Measurements from ENCODE around the gene ZNF565.

Gene ZNF565

DNA sequence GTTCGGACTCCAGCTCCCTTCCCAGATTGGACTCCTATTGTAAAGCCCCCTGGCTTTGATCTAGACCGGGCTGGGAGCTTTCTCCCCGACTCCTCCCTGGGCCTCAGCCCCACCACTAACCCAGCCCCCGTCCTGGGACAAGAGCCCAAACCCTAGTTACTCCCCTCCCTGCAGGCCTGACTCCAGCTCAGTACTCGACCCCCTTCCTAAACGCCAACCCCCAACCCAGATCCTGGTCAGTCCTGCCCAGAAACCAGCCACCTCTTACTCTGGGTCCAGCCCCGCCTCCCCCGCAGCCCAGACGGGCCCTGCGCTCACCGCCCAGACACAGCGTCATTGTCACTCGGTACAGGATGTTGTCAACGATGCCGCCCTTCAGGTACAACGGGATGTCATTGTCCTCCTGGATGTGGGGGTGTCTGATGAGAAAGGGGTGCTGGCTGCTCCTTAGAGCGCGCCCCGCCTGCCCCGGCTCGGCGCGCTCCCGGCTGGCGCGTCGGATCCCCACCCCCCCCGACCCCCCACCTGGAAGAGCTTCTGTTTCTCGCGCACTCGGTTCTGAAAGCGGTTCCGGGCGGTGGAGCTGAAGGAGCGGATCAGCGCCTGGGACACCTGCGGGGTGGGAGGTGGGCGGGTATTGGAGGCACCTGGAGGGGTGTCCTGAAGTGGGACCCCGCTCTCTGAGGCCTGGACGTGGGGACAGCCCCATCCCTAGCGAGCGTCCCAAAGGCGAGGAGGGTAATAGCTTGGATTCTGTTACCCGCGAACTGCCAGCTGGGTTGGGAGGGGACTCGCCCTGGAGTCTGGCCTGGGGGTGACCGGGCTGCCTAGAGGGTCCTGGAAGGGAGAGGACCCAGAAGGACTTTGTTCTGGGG is 63.1 kb downstream of the ZNF565 start:
- Histone ChIP-seq H3K27ac (ENCODE audit: poor library complexity, severe bottlenecking) (no peak overlapping the region), H3K4me1 (ENCODE audit: insufficient read depth, poor library complexity, severe bottlenecking) (peaks cover 13% of the 10 kb centered on the region), H3K27me3 (ENCODE audit: insufficient read depth, poor library complexity, severe bottlenecking) (no peaks in the 10 kb centered on the region), H3K9me3 (ENCODE audit: severe bottlenecking) (no peaks in the 10 kb centered on the region), H3K4me3 (ENCODE audit: severe bottlenecking) (no peak overlapping the region), H3K36me3 (ENCODE audit: low read depth) (peaks cover 63% of the 10 kb centered on the region)
- no peak for ATAC-seq (ENCODE audit: low read depth)
- no peak for TF ChIP-seq CTCF (IDR thresholded peaks at IDR 0.05; ENCODE audit: poor library complexity, severe bottlenecking)
- no peak for DNase-seq (ENCODE audit: low spot score)

- no peak for TF ChIP-seq CTCF (IDR thresholded peaks at IDR 0.05; ENCODE audit: poor library complexity, severe bottlenecking)
- H3K27ac ChIP-seq (ENCODE audit: poor library complexity, severe bottlenecking) = peak overlapping the region; percentile 40
- no peak for ATAC-seq (ENCODE audit: low read depth)
- peaks cover 13% of the 10 kb centered on the region for H3K4me1 ChIP-seq (ENCODE audit: insufficient read depth, poor library complexity, severe bottlenecking)
- H3K4me3 ChIP-seq (ENCODE audit: severe bottlenecking) = no peak overlapping the region
- no peak for DNase-seq (ENCODE audit: low spot score)
- H3K9me3 ChIP-seq (ENCODE audit: severe bottlenecking) = no peaks in the 10 kb centered on the region
- H3K36me3 ChIP-seq (ENCODE audit: low read depth) = peaks cover 71% of the 10 kb centered on the region
- no peaks in the 10 kb centered on the region for H3K27me3 ChIP-seq (ENCODE audit: insufficient read depth, poor library complexity, severe bottlenecking)
Observed at GRCh38 chr19:36150586-36150985, 63.9 kb downstream of the ZNF565 start.

- ATAC-seq (ENCODE audit: low read depth) (peak; percentile 83), DNase-seq (ENCODE audit: low spot score) (peak; percentile 89)
- Histone ChIP-seq H3K9me3 (ENCODE audit: severe bottlenecking) (no peaks in the 10 kb centered on the region), H3K27ac (ENCODE audit: poor library complexity, severe bottlenecking) (peak overlapping the region; percentile 40), H3K4me3 (ENCODE audit: severe bottlenecking) (no peak overlapping the region), H3K4me1 (ENCODE audit: insufficient read depth, poor library complexity, severe bottlenecking) (peaks cover 13% of the 10 kb centered on the region), H3K36me3 (ENCODE audit: low read depth) (peaks cover 78% of the 10 kb centered on the region), H3K27me3 (ENCODE audit: insufficient read depth, poor library complexity, severe bottlenecking) (no peaks in the 10 kb centered on the region)
- no peak for TF ChIP-seq CTCF (IDR thresholded peaks at IDR 0.05; ENCODE audit: poor library complexity, severe bottlenecking)
Observed at GRCh38 chr19:36149673-36150406, 64.6 kb downstream of the ZNF565 start.

- no peak for DNase-seq (ENCODE audit: low spot score)
- H3K27ac ChIP-seq (ENCODE audit: poor library complexity, severe bottlenecking) = no peak overlapping the region
- no peaks in the 10 kb centered on the region for H3K9me3 ChIP-seq (ENCODE audit: severe bottlenecking)
- H3K4me3 ChIP-seq (ENCODE audit: severe bottlenecking) = no peak overlapping the region
- H3K36me3 ChIP-seq (ENCODE audit: low read depth) = peaks cover 71% of the 10 kb centered on the region
- no peak for TF ChIP-seq CTCF (IDR thresholded peaks at IDR 0.05; ENCODE audit: poor library complexity, severe bottlenecking)
- no peaks in the 10 kb centered on the region for H3K27me3 ChIP-seq (ENCODE audit: insufficient read depth, poor library complexity, severe bottlenecking)
- peaks cover 7% of the 10 kb centered on the region for H3K4me1 ChIP-seq (ENCODE audit: insufficient read depth, poor library complexity, severe bottlenecking)
- ATAC-seq (ENCODE audit: low read depth) = no peak
Observed at GRCh38 chr19:36144624-36145023, 69.8 kb downstream of the ZNF565 start.

All from RWPE2 (cell line).